Measurements from ENCODE around the gene TNFAIP1.

DNA sequence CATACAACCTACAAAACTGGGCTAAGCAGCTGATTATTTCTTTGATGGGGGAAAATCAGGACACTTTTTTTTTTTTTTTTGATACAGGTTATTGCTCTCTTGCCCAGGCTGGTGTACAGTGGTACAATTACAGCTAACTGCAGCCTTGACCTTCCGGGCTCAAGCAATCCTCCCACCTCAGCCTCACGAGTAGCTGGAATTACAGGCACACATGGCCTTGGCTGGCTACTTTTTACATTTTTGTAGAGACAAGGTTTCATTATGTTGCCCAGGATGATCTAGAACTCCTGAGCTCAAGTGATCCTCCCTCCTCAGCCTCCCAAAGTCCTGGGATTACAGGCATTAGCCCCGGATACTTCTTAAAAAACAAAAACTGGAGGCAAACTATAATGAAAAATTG is 37.1 kb upstream of the TNFAIP1 start:
- TF ChIP-seq, protein P1, sequence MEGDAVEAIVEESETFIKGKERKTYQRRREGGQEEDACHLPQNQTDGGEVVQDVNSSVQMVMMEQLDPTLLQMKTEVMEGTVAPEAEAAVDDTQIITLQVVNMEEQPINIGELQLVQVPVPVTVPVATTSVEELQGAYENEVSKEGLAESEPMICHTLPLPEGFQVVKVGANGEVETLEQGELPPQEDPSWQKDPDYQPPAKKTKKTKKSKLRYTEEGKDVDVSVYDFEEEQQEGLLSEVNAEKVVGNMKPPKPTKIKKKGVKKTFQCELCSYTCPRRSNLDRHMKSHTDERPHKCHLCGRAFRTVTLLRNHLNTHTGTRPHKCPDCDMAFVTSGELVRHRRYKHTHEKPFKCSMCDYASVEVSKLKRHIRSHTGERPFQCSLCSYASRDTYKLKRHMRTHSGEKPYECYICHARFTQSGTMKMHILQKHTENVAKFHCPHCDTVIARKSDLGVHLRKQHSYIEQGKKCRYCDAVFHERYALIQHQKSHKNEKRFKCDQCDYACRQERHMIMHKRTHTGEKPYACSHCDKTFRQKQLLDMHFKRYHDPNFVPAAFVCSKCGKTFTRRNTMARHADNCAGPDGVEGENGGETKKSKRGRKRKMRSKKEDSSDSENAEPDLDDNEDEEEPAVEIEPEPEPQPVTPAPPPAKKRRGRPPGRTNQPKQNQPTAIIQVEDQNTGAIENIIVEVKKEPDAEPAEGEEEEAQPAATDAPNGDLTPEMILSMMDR (IDR thresholded peaks at IDR 0.05) = no peak
- no peak for TF ChIP-seq EP300 (IDR thresholded peaks at IDR 0.05; ENCODE audit: low read depth)
- no peak for TF ChIP-seq POLR2AphosphoS5 (IDR thresholded peaks at IDR 0.05)
- TF ChIP-seq POLR2A (IDR thresholded peaks at IDR 0.05) = no peak
